HepG2 (cell line): ENCODE results near the gene SLC4A7. TPM values are rescaled to one million over a fixed set of nuclear protein-coding genes. Genes with fewer than 3 reads are reported as not detected.
A peak's percentile ranks its signal among the peaks of the same experiment; 100 is the strongest.

Source experiments
- ATAD3A ChIP-seq: sonication (generic); formaldehyde crosslinking; IDR thresholded peaks from 2 replicates; pipeline ENCODE4 v1.4.0; 2020; ENCODE audit warnings: missing genetic modification reagents
- ATF7-NPFF ChIP-seq: sonication (generic); formaldehyde crosslinking; IDR thresholded peaks from 2 replicates; pipeline ENCODE4 v1.8.1; 2023; ENCODE audit warnings: mild to moderate bottlenecking, low read depth, missing genetic modification reagents, moderate library complexity
- CCDC6 ChIP-seq: sonication (generic); formaldehyde crosslinking; IDR thresholded peaks from 2 replicates; pipeline ENCODE4 v1.8.1; 2022; ENCODE audit warnings: mild to moderate bottlenecking, missing genetic modification reagents, moderate library complexity
- HIC2 ChIP-seq: sonication (generic); formaldehyde crosslinking; IDR thresholded peaks from 2 replicates; pipeline ENCODE4 v1.9.0; 2022; ENCODE audit warnings: low read depth, missing genetic modification reagents
- JUN ChIP-seq: sonication (generic); formaldehyde crosslinking; IDR thresholded peaks from 2 replicates; pipeline ENCODE4 v1.4.0; 2020; ENCODE audit warnings: mild to moderate bottlenecking, missing genetic modification reagents
- KIAA2018 ChIP-seq: sonication (generic); formaldehyde crosslinking; IDR thresholded peaks from 2 replicates; pipeline ENCODE4 v1.5.0; 2020; ENCODE audit warnings: mild to moderate bottlenecking, missing genetic modification reagents, borderline replicate concordance
- NFIB ChIP-seq: sonication (generic); formaldehyde crosslinking; IDR thresholded peaks from 2 replicates; pipeline ENCODE4 v1.9.0; 2021; ENCODE audit warnings: missing genetic modification reagents, mild to moderate bottlenecking, borderline replicate concordance
- PAWR ChIP-seq: sonication (generic); formaldehyde crosslinking; IDR thresholded peaks from 2 replicates; pipeline ENCODE4 v1.4.0; 2020; ENCODE audit warnings: missing genetic modification reagents, mild to moderate bottlenecking, borderline replicate concordance
- TEF ChIP-seq: sonication (generic); formaldehyde crosslinking; IDR thresholded peaks from 2 replicates; pipeline ENCODE4 v1.5.0; 2020; ENCODE audit warnings: missing genetic modification reagents
- ZEB1 ChIP-seq: IDR thresholded peaks from 2 replicates; pipeline ENCODE4 v1.6.1; 2012; ENCODE audit warnings: mild to moderate bottlenecking, low read depth, inconsistent platforms; ENCODE audit not compliant: insufficient replicate concordance
- ZNF138 ChIP-seq: sonication (generic); formaldehyde crosslinking; IDR thresholded peaks from 2 replicates; pipeline ENCODE4 v1.5.0; 2020; ENCODE audit warnings: mild to moderate bottlenecking, low read depth, missing genetic modification reagents
- ZNF20 ChIP-seq: sonication (generic); formaldehyde crosslinking; IDR thresholded peaks from 2 replicates; pipeline ENCODE4 v1.4.0; 2020; ENCODE audit warnings: mild to moderate bottlenecking, moderate library complexity, missing genetic modification reagents
- ZNF563 ChIP-seq: sonication (generic); formaldehyde crosslinking; IDR thresholded peaks from 2 replicates; pipeline ENCODE4 v1.8.0; 2022; ENCODE audit warnings: mild to moderate bottlenecking, moderate library complexity, missing genetic modification reagents
- ZNF605 ChIP-seq: sonication (generic); formaldehyde crosslinking; IDR thresholded peaks from 2 replicates; pipeline ENCODE4 v1.8.0; 2022; ENCODE audit warnings: mild to moderate bottlenecking, missing genetic modification reagents
- ZNF674 ChIP-seq: sonication (generic); formaldehyde crosslinking; IDR thresholded peaks from 2 replicates; pipeline ENCODE4 v1.5.0; 2020; ENCODE audit warnings: low read depth, mild to moderate bottlenecking, missing genetic modification reagents
- ZNF841 ChIP-seq: sonication (generic); formaldehyde crosslinking; IDR thresholded peaks from 2 replicates; pipeline ENCODE4 v1.8.1; 2023; ENCODE audit warnings: missing genetic modification reagents, borderline replicate concordance
- polyA plus RNA-seq, 8 experiments: library from polyadenylated mRNA; depleted of rRNA in 3 of 8; stranded (reverse) in 7 of 8; unstranded in 1 of 8; fragments of >200 nt; fragmentation: Illumina TruSeq in 4 of 8; extraction: Trizol in 4 of 8; gene quantifications; 2 replicates each; pipeline versions ENCODE4 v1.2.1 to v1.2.3, GENCODE V29; 2011 to 2016; ENCODE audit warnings: low read depth in 4 of 8, missing spikeins in 1 of 8, mixed read lengths in 1 of 8; ENCODE audit not compliant: insufficient read depth in 1 of 8
- total RNA-seq, 5 experiments: library from RNA; depleted of rRNA; stranded (reverse); fragments of >200 nt; fragmentation: Illumina TruSeq; extraction: Trizol; gene quantifications; 2 replicates each; pipeline ENCODE4 v1.2.3, GENCODE V29; 2016; ENCODE audit warnings: low read depth in 1 of 5

The SLC4A7 gene
- total and polyA plus RNA-seq, 2 of the 13 experiments (the other 11 are each of a cell fraction or from before 2014, with no cell fraction given), result 16.4 to 43.8 TPM

- no peak for TF ChIP-seq ZNF674 (CRISPR knock-in tag)
- TF ChIP-seq ZEB1, result no peak
- TF ChIP-seq ZNF841 (CRISPR knock-in tag), result no peak
- no peak for TF ChIP-seq HIC2
- TF ChIP-seq CCDC6 (CRISPR knock-in tag), result no peak; the same call in 1 of the 2 replicates
- TF ChIP-seq ZNF20 (CRISPR knock-in tag), result no peak
- no peak for TF ChIP-seq ATAD3A (CRISPR knock-in tag)
- no peak for TF ChIP-seq JUN
- no peak for TF ChIP-seq KIAA2018 (CRISPR knock-in tag)
- no peak for TF ChIP-seq ZNF563
- no peak for TF ChIP-seq ZNF138
- peak; percentile 43; the same call in 1 of the 2 replicates for TF ChIP-seq ATF7-NPFF (CRISPR knock-in tag)
- TF ChIP-seq NFIB (CRISPR knock-in tag), result no peak
- no peak for TF ChIP-seq TEF (CRISPR knock-in tag)
- no peak for TF ChIP-seq PAWR (CRISPR knock-in tag)
- no peak for TF ChIP-seq ZNF605 (CRISPR knock-in tag)
These were observed 115.2 kb downstream of the SLC4A7 start, which contains the start of gene NEK10 (continued) for GRCh38 chr3:27368831-27369607.
